D341Med (cell line): Measurements from ENCODE around the gene ECT2.
"Not testable (repeated sequence)": the region's sequence is repeated elsewhere in the genome, so short reads cannot be mapped to it uniquely, and the experiment has no call there.

ENCODE experiments used
- DNase-seq: peaks from one replicate; pipeline ENCODE4 v3.0.0; 2012; ENCODE audit warnings: low spot score

Gene ECT2

DNA sequence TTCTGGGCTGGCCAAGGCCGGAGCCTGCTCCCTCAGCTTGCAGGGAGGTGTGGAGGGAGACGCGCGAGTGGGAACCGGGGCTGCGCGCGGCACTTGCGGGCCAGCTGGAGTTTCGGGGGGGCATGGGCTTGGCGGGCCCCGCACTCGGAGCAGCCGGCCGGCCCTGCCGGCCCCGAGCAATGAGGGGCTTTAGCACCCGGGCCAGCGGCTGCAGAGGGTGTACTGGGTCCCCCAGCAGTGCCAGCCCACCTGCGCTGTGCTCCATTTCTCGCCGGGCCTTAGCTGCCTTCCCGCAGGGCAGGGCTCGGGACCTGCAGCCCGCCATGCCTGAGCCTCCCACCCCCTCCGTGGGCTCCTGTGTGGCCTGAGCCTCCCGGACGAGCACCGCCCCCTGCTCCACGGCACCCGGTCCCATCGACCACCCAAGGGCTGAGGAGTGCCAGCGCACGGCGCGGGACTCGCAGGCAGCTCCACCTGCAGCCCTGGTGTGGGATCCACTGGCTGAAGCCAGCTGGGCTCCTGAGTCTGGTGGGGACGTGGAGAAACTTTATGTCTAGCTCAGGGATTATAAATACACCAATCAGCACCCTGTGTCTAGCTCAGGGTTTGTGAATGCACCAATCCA is 116.3 kb downstream of the ECT2 start:
- DNase-seq, result not testable (repeated sequence)

DNA sequence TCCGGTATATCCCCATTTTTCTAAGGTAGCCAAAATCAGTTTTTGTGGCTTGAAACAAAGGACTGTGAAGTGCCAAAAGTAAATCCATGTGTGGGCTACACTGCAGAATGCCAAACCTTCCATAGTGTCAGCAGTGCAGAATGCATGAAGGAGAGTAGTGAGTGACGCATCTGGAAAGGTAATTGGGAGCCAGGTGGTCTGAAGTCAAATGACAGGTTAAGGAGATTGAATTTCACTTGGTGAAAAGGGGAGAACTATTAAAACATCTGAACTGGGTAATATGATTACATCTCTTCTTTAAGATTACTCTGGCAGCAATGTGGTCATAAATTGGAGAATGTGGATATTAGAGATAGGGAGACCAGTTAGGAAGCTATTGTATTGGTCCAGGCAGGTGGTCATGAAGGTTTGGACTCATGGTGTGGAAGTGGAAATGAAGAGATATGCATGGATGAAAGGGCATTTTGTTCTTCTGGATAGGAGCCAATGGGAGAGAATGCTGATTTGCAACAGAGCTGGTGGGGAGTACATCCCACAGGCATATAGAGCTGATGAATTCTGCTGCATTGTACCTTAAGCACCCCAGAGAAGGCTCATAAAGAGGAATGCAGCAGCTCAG is 118.2 kb downstream of the ECT2 start:
- DNase-seq, result no peak

DNA sequence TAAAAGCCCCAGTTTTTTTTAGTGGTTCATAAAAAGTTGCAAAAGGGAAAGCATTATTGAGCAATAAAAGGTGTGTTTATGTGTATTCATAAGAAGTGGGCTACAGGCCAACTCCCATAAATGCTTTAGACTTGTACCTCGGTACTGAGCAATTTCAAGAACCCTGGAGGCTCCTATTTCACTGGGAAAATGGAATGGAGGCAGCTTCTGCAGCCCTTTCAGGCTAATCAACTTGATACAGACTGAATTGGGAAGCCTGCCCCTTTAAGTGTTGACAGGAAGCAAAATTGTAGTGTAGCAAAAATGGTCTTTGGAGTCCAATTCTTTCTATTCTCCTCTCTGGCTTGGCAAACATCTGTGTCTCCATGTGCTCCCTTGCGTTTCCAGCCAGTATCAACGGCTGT is 118.8 kb downstream of the ECT2 start:
- DNase-seq, result no peak

DNA sequence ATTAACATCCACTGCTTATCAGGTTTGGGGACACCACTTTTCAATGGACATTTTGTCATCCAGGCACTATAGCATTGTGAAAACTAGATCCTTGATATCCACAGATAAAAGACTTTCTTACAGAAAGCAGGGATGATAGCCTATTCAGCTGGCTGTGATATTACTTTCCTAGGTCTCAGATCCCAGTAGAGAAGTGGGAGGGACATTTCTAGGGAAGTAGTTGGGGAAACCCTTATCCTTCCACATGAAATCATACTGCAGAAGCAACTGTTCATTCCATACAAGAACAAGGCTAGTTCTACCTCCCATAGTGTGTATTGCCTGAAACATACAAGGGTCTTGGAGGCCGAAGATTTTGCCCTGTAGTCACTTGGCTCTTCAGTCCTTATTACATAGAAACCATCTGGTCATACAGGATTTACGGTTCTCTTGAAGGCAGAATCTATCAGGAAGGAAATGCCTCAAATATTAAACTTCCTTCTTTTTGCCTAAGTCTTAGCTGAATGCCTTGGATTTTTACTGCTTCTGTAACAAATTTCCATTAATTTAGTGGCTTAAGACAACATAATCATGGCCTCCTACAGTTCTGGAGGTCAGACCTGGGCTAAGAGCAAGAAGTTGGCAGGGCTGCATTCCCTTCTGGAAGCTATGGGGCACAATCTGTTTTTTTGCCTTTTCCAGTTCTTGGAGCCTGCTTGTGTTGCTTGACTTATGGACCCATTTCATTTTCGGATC is 119.4 kb downstream of the ECT2 start:
- no peak for DNase-seq
